SJSA1 (cell line): ENCODE measurements around the gene SERPINF2. TPM values are rescaled to one million over a fixed set of nuclear protein-coding genes. Genes with fewer than 3 reads are reported as not detected.
"Not testable (repeated sequence)": the region's sequence is repeated elsewhere in the genome, so short reads cannot be mapped to it uniquely, and the experiment has no call there.

ENCODE experiments used
- DNase-seq, 2 experiments: peaks; one replicate each; pipeline ENCODE4 v3.0.0-alpha.2; 2015 to 2020; ENCODE audit warnings: low spot score in 2 of 2, low read depth in 1 of 2
- H3K27ac ChIP-seq: fragments of 250-450 bp; sonication (Bioruptor Pico); 2 replicates; pipeline ENCODE4 v1.5.1; 2020; ENCODE audit warnings: mild to moderate bottlenecking, moderate library complexity
- H3K27me3 ChIP-seq: fragments of 250-450 bp; sonication (Bioruptor Pico); replicated peaks from 2 replicates; pipeline ENCODE4 v1.5.1; 2020; ENCODE audit warnings: mild to moderate bottlenecking, moderate library complexity
- H3K36me3 ChIP-seq: fragments of 250-450 bp; sonication (Bioruptor Pico); 2 replicates; pipeline ENCODE4 v1.5.1; 2020; ENCODE audit warnings: mild to moderate bottlenecking
- H3K4me1 ChIP-seq: fragments of 250-450 bp; sonication (Bioruptor Pico); replicated peaks from 2 replicates; pipeline ENCODE4 v1.6.1; 2021; ENCODE audit warnings: mild to moderate bottlenecking
- H3K4me3 ChIP-seq: fragments of 250-450 bp; sonication (Bioruptor Pico); 2 replicates; pipeline ENCODE4 v1.5.1; 2020; ENCODE audit warnings: mild to moderate bottlenecking
- H3K9me3 ChIP-seq: fragments of 250-450 bp; sonication (Bioruptor Pico); replicated peaks from 2 replicates; pipeline ENCODE4 v1.5.1; 2020; ENCODE audit warnings: mild to moderate bottlenecking
- total RNA-seq: library from RNA; depleted of rRNA; stranded (reverse); fragments of >200 nt; shearing (Covaris generic); gene quantifications from 2 replicates; pipeline ENCODE4 v1.2.3, GENCODE V29; 2014; rRNA removed

Gene SERPINF2
- total RNA-seq, 1 experiment from 2014 or later: not detected

DNA sequence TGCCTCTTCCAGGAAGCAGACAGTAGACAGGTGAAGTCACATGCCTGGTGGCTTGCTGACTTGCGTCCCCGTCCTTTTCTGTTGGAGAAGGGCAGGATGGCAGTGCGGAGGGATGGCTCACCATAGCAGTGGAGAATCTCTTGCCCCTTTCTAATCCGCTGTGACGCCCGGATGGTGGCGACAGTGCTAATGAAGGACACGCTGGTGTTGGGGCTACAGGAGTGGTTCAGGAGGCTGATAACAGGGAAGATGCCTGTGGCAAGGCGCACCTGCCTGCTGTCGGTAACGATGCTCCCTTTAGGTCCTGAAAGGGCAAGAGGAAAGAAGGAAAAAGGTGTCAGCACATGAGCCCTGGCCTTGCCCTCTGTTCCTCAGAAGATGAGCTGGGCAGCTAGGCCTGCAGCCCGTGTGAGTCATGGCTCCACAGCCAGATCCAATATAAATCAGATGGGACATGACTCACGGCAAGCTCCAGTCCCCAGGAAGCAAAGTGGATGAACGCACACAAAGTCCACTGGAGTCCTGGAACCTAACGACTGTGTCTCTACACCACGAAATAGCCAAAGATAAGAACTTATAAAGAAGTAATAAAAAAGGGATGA, 44.7 kb downstream of the SERPINF2 start:
- peak; percentile 62 to 83 for DNase-seq
- no peaks in the 10 kb centered on the region for H3K9me3 ChIP-seq

DNA sequence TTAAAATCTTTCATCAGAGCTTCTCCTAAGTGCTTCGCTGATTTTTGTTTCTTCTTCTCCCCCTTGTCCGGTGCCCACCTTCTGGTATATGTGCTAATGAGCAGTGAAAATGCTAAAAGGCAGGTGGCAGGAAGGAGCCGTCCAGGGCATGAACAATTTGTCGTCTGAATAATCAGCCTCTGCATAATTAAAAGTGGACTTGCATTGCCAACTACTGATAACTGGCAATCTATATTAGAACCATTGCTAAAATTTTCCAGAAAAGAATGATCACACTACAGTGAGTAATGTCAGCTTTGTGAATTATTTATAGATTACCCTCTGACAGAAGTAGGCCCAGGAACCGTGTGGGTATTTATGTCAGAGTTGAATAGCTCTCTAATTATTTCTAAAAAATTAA, 47.3 kb downstream of the SERPINF2 start:
- Histone ChIP-seq H3K36me3 (peaks cover 16% of the 10 kb centered on the region; the same call in 1 of the 2 replicates), H3K27ac (no peak overlapping the region), H3K4me1 (peaks cover 12% of the 10 kb centered on the region), H3K9me3 (no peaks in the 10 kb centered on the region), H3K4me3 (no peak overlapping the region), H3K27me3 (no peaks in the 10 kb centered on the region)
- DNase-seq: no peak

More for the DNA sequence above, 44.7 kb downstream of the SERPINF2 start:
- H3K27me3 ChIP-seq: no peaks in the 10 kb centered on the region
- peak overlapping the region; percentile 48 for H3K27ac ChIP-seq
- peaks cover 30% of the 10 kb centered on the region for H3K36me3 ChIP-seq
- no peak overlapping the region for H3K4me3 ChIP-seq
- peaks cover 12% of the 10 kb centered on the region for H3K4me1 ChIP-seq

DNA sequence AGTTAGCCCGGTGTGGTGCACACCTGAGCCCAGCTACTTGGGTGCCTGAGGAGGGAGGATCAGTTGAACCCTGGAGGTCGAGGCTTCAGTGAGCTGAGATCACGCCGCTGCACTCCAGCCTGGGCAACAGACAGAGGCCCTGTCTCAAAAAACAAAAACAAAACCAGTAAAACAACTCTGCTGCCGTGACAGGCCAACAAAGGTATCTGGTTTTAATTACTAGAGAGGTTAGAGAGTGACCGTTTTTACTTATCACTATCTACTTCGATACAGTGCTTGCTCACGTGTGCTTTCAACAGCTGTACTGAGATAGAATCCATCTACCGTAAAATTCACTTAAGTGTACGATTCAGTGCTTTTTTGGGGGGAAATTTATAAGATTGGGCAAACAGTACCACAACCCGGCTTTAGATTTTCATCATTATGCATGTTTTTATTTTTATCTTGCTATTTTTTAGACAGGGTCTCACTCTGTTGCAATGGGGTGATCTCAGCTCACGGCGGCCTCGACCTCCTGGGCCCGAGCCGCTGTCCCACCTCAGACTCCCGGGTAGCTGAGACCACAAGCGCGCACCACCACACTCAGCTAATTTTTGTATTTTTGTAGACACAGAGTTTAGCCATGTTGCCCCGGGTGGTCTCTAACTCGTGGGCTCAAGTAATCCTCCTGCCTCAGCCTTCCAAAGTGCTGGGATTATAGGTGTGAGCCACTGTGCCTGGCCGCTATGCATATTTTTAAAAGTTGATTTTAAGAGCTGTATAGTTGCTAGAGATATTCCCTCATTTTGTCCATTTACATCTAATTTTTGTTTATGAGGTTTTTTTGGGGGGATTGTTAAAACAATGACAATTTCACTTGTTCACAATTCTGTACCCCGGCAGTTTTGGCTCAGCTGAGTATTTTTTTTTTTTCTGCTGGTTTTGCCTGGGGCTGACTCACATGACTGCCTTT, 50.1 kb downstream of the SERPINF2 start:
- DNase-seq: no peak
- H3K27ac ChIP-seq: no peak overlapping the region
- H3K4me3 ChIP-seq: no peak overlapping the region
- H3K9me3 ChIP-seq: no peaks in the 10 kb centered on the region
- no peaks in the 10 kb centered on the region for H3K27me3 ChIP-seq
- H3K36me3 ChIP-seq: peaks cover 3% of the 10 kb centered on the region; the same call in 1 of the 2 replicates
- peaks cover 3% of the 10 kb centered on the region for H3K4me1 ChIP-seq

DNA sequence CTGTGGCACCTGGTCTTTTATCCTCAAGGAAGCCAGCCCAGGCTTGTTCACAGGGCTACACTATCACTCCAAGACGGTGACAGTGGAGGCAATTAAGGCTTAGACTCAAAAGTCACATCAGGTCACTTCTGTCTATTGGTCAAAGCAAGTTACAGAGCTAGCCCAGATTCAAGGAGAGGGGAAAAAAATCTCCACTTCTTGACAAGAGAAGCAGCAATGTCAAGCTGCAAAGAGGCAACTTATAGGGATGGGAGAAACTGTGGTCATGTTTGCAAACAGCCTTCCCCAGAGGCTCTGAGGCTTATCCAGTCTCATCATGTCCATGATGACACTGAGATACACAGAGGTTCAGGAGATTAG, 50.8 kb downstream of the SERPINF2 start:
- no peak for DNase-seq

DNA sequence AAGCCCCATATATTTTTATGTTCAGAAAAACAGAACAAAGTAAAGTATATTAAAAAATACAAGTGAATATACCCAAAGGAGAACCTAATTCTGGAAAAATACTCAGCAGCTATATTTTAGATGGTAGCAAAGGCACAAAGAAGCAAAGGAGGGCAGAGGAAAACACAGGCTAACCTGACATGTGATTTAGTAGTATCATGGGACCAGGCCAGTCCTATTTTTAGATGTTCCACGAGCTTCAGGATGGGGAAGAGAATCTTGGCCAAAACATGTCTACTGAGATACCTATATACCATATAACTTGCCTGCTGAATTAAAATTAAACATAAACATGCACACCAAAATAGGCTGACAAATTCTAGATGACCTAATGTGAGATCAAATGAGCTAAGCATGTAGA, 54.1 kb downstream of the SERPINF2 start:
- no peak for DNase-seq
- H3K36me3 ChIP-seq: peaks cover 17% of the 10 kb centered on the region
- no peaks in the 10 kb centered on the region for H3K4me1 ChIP-seq
- H3K9me3 ChIP-seq: no peaks in the 10 kb centered on the region
- H3K27ac ChIP-seq: no peak overlapping the region
- no peak overlapping the region for H3K4me3 ChIP-seq
- H3K27me3 ChIP-seq: no peaks in the 10 kb centered on the region

More for the DNA sequence above, 50.8 kb downstream of the SERPINF2 start:
- peaks cover 3% of the 10 kb centered on the region; the same call in 1 of the 2 replicates for H3K36me3 ChIP-seq
- no peak overlapping the region for H3K4me3 ChIP-seq
- no peaks in the 10 kb centered on the region for H3K4me1 ChIP-seq
- no peak overlapping the region for H3K27ac ChIP-seq
- H3K27me3 ChIP-seq: no peaks in the 10 kb centered on the region
- H3K9me3 ChIP-seq: no peaks in the 10 kb centered on the region

DNA sequence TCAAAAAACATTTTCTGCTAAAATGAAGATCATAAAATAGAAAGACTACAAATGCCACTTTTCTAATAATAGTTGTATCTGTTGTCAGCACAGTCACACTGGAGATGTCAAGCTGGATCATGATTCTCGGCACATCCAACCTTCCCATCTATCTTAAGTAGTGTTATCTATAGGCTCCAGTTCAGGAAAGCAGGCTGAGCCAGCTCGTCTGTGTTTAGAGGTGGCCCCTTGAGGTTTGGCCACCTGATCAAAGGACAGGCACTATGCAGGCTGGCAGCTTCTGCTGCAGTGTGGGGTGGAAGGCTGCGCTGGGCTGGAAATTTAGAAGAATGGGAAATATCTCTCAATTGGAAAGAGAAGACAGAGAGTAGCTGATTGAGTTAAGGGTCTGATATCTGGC, 54.7 kb downstream of the SERPINF2 start:
- Histone ChIP-seq H3K27ac (no peak overlapping the region), H3K4me1 (no peaks in the 10 kb centered on the region), H3K36me3 (peaks cover 22% of the 10 kb centered on the region), H3K27me3 (no peaks in the 10 kb centered on the region), H3K4me3 (no peak overlapping the region), H3K9me3 (no peaks in the 10 kb centered on the region)
- DNase-seq: no peak

DNA sequence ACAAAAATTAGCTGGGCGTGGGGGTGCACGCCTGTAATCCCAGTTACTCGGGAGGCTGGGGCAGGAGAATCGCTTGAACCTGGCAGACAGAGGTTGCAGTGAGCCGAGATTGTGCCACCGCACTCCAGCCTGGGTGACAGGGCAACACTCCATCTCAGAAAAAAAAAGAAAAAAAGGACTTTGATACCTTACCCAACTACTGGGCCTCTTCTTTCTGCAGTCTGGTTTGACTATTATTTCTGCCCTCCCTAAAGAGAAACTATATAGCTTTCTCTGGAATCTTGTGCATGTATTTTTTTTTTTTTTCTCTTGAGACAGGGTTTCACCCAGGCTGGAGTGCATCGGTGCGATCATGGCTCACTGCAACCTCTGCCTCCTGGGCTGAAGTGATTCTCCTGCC, 55.2 kb downstream of the SERPINF2 start:
- H3K36me3 ChIP-seq: peaks cover 22% of the 10 kb centered on the region
- H3K27me3 ChIP-seq, H3K27ac ChIP-seq, H3K9me3 ChIP-seq, H3K4me1 ChIP-seq, H3K4me3 ChIP-seq, DNase-seq: not testable (repeated sequence)

DNA sequence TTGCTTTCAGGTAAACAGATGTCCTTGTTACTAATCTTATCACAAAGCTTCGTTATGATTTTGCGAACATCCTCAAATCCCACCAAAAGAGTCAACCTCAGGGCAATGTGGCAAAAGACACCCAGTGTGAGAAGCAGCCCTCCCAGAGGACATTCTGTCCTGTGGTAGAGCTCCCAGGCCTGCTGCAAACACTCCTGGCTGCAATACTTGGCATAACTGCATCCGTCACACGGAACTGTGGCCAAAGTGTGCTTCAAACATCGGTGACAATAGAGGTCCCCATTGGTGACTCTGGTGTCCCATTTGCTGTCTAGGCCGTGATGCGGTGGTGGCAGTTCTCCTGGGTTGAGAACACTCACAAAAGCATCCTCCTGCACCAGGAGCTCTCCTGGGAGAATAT, 57.6 kb downstream of the SERPINF2 start:
- peaks cover 34% of the 10 kb centered on the region for H3K36me3 ChIP-seq
- no peaks in the 10 kb centered on the region for H3K9me3 ChIP-seq
- no peak overlapping the region for H3K27ac ChIP-seq
- H3K4me3 ChIP-seq: no peak overlapping the region
- DNase-seq: no peak
- H3K4me1 ChIP-seq: no peaks in the 10 kb centered on the region
- no peaks in the 10 kb centered on the region for H3K27me3 ChIP-seq

DNA sequence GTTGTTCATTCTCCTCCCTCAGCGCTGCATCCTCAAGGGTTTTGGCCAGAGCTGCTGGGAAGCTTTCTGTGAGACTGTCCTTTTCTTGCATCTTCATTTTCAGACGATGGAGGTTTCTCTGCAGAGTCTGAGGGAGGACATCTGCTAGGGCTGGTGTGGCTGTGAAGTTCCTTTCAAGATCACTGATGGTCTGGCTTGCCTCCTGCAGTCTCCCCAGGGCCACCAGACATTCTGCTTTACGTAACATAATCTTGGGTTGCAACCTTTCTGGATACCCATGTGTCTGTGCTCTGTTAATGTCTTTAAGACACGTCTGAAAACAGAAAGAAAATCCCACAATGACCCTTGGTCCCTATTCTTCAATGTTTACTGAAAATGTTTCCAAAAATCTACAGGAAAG, 58.0 kb downstream of the SERPINF2 start:
- H3K9me3 ChIP-seq: no peaks in the 10 kb centered on the region
- DNase-seq: no peak
- peaks cover 34% of the 10 kb centered on the region for H3K36me3 ChIP-seq
- H3K27ac ChIP-seq: no peak overlapping the region
- H3K27me3 ChIP-seq: no peaks in the 10 kb centered on the region
- no peaks in the 10 kb centered on the region for H3K4me1 ChIP-seq
- no peak overlapping the region for H3K4me3 ChIP-seq

DNA sequence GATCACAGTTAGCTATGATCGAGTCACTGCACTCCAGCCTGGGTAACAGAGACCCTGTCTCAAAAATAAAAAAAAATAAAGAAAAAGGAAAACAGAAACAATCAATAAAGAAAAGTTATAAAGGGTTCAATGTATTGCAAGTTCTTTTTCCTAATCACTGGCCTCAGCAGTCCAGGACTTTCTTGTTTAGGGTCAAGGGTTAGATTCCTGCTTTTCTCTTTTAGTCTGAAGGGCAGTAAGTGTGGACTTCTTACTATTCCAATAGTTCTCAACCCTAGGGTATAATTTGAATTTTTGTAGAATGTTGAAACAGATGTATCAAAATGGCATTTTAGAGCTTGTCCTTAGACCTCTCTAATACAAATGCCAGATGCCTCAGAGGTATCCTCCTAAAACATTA, 59.8 kb downstream of the SERPINF2 start:
- no peaks in the 10 kb centered on the region for H3K27me3 ChIP-seq
- H3K4me1 ChIP-seq: no peaks in the 10 kb centered on the region
- H3K9me3 ChIP-seq: no peaks in the 10 kb centered on the region
- H3K4me3 ChIP-seq: no peak overlapping the region
- no peak overlapping the region for H3K27ac ChIP-seq
- peaks cover 31% of the 10 kb centered on the region for H3K36me3 ChIP-seq
- DNase-seq: no peak

DNA sequence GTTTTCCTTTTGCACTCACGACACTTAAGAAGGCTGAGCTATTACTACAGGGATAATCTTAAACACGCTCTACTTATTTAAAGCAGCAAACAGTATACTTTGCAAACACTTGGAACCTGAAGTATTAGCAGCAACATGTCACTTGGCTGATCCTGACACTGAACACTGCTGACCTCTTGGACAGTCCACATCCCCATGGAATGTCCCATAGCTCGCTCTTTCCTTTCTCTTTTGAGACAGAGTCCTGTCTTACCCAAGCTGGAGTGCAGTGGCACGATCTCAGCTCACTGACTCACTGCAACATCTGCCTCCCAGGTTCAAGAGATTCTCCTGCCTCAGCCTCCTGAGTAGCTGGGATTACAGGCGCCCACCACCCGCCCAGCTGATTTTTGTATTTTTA, 60.6 kb downstream of the SERPINF2 start:
- H3K4me1 ChIP-seq: no peaks in the 10 kb centered on the region
- H3K36me3 ChIP-seq: peaks cover 31% of the 10 kb centered on the region
- no peak for DNase-seq
- no peaks in the 10 kb centered on the region for H3K27me3 ChIP-seq
- no peak overlapping the region for H3K27ac ChIP-seq
- no peak overlapping the region for H3K4me3 ChIP-seq
- H3K9me3 ChIP-seq: no peaks in the 10 kb centered on the region

Other genes starting within 250 kb of the SERPINF2 start
- gene INPP5K, start 226.3 kb upstream of the SERPINF2 start, total RNA-seq: 18.1 and 34.4 TPM in 2 replicates
- gene PITPNA, start 180.1 kb upstream of the SERPINF2 start, total RNA-seq: 15.7 and 37.8 TPM in 2 replicates
- 2.0 and 3.4 TPM in 2 replicates for gene SLC43A2, start 114.0 kb upstream of the SERPINF2 start, total RNA-seq
- 0.16 TPM in 2 replicates for gene SCARF1, start 97.1 kb upstream of the SERPINF2 start, total RNA-seq
- 0.22 and 1.0 TPM in 2 replicates for gene RILP, start 93.0 kb upstream of the SERPINF2 start, total RNA-seq
- 47.1 and 73.3 TPM in 2 replicates for gene PRPF8, start 58.0 kb upstream of the SERPINF2 start, total RNA-seq
- 0.34 and 0.95 TPM in 2 replicates for gene TLCD2, start 32.5 kb upstream of the SERPINF2 start, total RNA-seq
- 5.1 and 10.8 TPM in 2 replicates for gene WDR81, start 18.2 kb upstream of the SERPINF2 start, total RNA-seq
- not detected in 2 replicates for gene SERPINF1, start 19.2 kb downstream of the SERPINF2 start, total RNA-seq
- gene SMYD4, start 87.0 kb downstream of the SERPINF2 start, total RNA-seq: 6.3 and 8.3 TPM in 2 replicates
- 24.2 and 34.3 TPM in 2 replicates for gene RPA1, start 87.1 kb downstream of the SERPINF2 start, total RNA-seq